ENCODE measurements around the gene SLC43A1.

DNA sequence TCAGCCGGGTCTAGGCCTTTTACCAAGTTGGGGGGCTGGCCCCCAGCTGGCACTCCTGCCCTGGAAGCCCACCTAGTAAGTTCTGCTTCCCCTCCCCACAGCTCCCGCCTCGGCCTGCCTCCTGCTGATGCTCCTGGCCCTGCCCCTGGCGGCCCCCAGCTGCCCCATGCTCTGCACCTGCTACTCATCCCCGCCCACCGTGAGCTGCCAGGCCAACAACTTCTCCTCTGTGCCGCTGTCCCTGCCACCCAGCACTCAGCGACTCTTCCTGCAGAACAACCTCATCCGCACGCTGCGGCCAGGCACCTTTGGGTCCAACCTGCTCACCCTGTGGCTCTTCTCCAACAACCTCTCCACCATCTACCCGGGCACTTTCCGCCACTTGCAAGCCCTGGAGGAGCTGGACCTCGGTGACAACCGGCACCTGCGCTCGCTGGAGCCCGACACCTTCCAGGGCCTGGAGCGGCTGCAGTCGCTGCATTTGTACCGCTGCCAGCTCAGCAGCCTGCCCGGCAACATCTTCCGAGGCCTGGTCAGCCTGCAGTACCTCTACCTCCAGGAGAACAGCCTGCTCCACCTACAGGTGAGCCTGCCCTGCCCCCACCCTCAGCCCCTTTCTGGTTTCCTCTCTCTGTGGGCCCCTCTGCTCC, 47.9 kb downstream of the SLC43A1 start:
- TF ChIP-seq POLR2A (IDR thresholded peaks at IDR 0.05), result no peak
- TF ChIP-seq CTCF (IDR thresholded peaks at IDR 0.05), result no peak
